ENCODE data around the gene GPSM3.

The GPSM3 gene

GRCh38 chr6:32151863-32152768 is 40.3 kb downstream of the GPSM3 start, which contains the start of gene PRRT1:
Gene PRRT1, minus strand, starts transcription at chr6:32151939. Its CDS starts 112 bp downstream, at chr6:32151827.
- Histone ChIP-seq H3K36me3 (ENCODE audit: control insufficient read depth in 2 of 2, insufficient read depth in 1 of 2, low read length in 2 of 2) (peaks cover 9 to 20% of the 10 kb centered on the region in 2 experiments; a peak in 2 of 3 replicates), H3K4me3 (ENCODE audit: low read depth, low read length) (no peak within 1 kb of the TSS), H3K4me1 (ENCODE audit: control insufficient read depth, insufficient read depth, low read length) (peaks cover 7% of the 10 kb centered on the region; the same call in 1 of the 2 replicates), H3K9me3 (ENCODE audit: control insufficient read depth, insufficient read depth, low read depth, low read length) (no peaks in the 10 kb centered on the region), H3K27ac (ENCODE audit: extremely low read depth, low read depth, low read length) (peak within 1 kb of the TSS; percentile 80)
- ChIA-PET CTCF (interaction anchor here (0.6 to 1.7 kb wide), 8 partner anchors 12 to 702 kb away, joined by 3 to 8 read pairs (median 4); partner anchors contain the start of genes EGFL8 and TAP1), POLR2A (interaction anchor here (0.6 to 3.4 kb wide), 5 partner anchors 9 to 590 kb away, joined by 3 to 38 read pairs (median 7); partner anchors contain the start of genes AGPAT1, ATF6B, FKBPL and PBX2)
- TF ChIP-seq ZNF398 (tag by site-specific recombination; IDR thresholded peaks at IDR 0.05) (peak; percentile 92), KLF10 (tag by site-specific recombination; IDR thresholded peaks at IDR 0.05) (no peak), SP3 (tag by site-specific recombination; IDR thresholded peaks at IDR 0.05) (no peak), CTCF (tag by site-specific recombination; IDR thresholded peaks at IDR 0.05) (no peak), FEZF1 (tag by site-specific recombination; IDR thresholded peaks at IDR 0.05) (peak; percentile 41; the same call in 1 of the 2 replicates), PRDM10 (tag by site-specific recombination; IDR thresholded peaks at IDR 0.05) (peak; percentile 61), ZNF341 (tag by site-specific recombination; IDR thresholded peaks at IDR 0.05; ENCODE audit: low read depth) (peak; percentile 21; the same call in 1 of the 2 replicates), ZBTB44 (tag by site-specific recombination; IDR thresholded peaks at IDR 0.05) (no peak), WT1 (tag by site-specific recombination; IDR thresholded peaks at IDR 0.05) (0 out of 2 replicates have a peak, but pooled peaks have one; percentile 15), ZFP69B (tag by site-specific recombination; IDR thresholded peaks at IDR 0.05) (no peak)

- Histone ChIP-seq H3K27ac (ENCODE audit: extremely low read depth, low read depth, low read length) (no peak overlapping the region), H3K36me3 (ENCODE audit: control insufficient read depth in 2 of 2, insufficient read depth in 1 of 2, low read length in 2 of 2) (peaks cover 5 to 12% of the 10 kb centered on the region in 2 experiments; a peak in 2 of 3 replicates), H3K4me1 (ENCODE audit: control insufficient read depth, insufficient read depth, low read length) (peaks cover 9% of the 10 kb centered on the region; the same call in 1 of the 2 replicates), H3K9me3 (ENCODE audit: control insufficient read depth, insufficient read depth, low read depth, low read length) (no peaks in the 10 kb centered on the region), H3K4me3 (ENCODE audit: low read depth, low read length) (no peak overlapping the region)
- ChIA-PET POLR2A (interaction anchor here (2.2 to 3.4 kb wide), 2 partner anchors 22 to 26 kb away, joined by 7 to 38 read pairs; partner anchors contain the start of genes AGPAT1, ATF6B and FKBPL), CTCF (interaction anchor here (0.7 to 1.7 kb wide), 3 partner anchors 13 to 702 kb away, joined by 3 to 8 read pairs (median 3); partner anchors contain the start of genes EGFL8 and TAP1)
- TF ChIP-seq ZNF341 (tag by site-specific recombination; IDR thresholded peaks at IDR 0.05; ENCODE audit: low read depth) (peak; percentile 78), ZNF664 (tag by site-specific recombination; IDR thresholded peaks at IDR 0.05) (peak; percentile 78), ZNF514 (tag by site-specific recombination; IDR thresholded peaks at IDR 0.05) (no peak)
These were observed 41.1 kb downstream of the GPSM3 start for GRCh38 chr6:32151181-32151862.
